Jurkat, Clone E6-1 (cell line): Measurements from ENCODE around the gene RYK.
"Not testable (repeated sequence)": the region's sequence is repeated elsewhere in the genome, so short reads cannot be mapped to it uniquely, and the experiment has no call there.

ENCODE experiments used
- DNase-seq: peaks from one replicate; pipeline ENCODE4 v3.0.0-alpha.2; 2011; ENCODE audit warnings: low read depth, low spot score
- H3K4me3 ChIP-seq: 2 replicates; pipeline ENCODE4 v1.5.1; 2011; ENCODE audit warnings: mild to moderate bottlenecking, low read length, control low read depth, moderate library complexity

RYK gene

GRCh38 chr3:134229038-134229437 lies 21.6 kb downstream of the RYK start:
- H3K4me3 ChIP-seq: no peak overlapping the region

DNA sequence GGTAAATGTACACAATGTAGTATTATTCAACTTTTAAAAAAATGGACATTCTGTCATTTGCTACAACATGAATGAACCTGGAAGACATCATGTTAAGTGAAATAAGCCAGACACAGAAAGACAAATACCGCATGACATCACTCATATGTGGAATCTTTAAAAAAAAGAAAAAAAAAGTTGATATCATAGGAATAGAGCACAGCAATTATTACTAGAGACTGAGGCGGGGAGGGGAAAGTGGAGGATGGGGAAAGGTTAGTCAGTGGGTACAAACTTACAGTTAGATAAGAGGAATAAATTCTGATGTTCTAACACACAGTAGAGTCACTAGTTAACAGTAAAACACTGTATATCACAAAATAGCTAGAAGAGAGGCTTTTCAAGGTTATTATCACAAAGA lies 22.2 kb downstream of the RYK start:
- no peak overlapping the region for H3K4me3 ChIP-seq
- DNase-seq: no peak

More at GRCh38 chr3:134229038-134229437, 21.6 kb downstream of the RYK start:
- no peak for DNase-seq

DNA sequence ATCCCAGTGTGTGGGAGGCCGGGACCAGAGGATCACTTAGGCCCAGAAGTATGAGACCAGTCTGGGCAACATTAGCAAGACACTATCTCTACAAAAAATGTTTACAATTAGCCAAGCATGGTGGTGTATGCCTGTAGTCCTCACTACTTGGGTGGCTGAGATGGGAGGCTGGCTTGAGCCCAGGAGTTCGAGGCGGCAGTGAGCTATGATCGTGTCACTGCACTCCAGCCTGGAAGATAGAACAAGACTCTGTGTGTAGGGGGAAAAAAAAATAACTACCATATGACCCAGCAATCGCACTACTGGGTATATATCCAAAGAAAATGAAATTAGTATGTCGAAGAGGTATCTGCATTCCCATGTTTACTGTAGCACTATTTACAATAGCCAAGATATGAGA lies 22.6 kb downstream of the RYK start:
- DNase-seq: no peak
- H3K4me3 ChIP-seq: no peak overlapping the region

GRCh38 chr3:134224796-134225156 lies 25.9 kb downstream of the RYK start:
- H3K4me3 ChIP-seq, DNase-seq: not testable (repeated sequence)

DNA sequence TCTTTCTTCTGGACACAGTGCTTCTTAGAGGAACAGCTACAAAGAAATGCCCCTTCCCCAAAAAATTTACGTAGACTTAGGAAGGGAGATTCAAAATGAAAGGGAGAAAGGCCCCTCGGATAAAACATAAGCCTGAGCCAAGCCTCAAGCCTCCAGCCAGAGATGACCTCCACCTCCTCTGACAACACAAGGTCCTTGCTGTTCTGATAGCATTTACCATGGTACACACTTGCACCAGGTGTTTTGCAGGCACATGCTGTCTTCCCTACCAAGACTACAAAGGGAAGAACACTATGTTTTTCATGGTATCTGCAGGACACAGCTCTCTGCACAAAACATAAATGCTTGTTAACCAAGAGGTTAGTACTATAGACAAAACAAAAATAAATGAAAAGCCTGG lies 27.8 kb downstream of the RYK start:
- H3K4me3 ChIP-seq: no peak overlapping the region
- no peak for DNase-seq

DNA sequence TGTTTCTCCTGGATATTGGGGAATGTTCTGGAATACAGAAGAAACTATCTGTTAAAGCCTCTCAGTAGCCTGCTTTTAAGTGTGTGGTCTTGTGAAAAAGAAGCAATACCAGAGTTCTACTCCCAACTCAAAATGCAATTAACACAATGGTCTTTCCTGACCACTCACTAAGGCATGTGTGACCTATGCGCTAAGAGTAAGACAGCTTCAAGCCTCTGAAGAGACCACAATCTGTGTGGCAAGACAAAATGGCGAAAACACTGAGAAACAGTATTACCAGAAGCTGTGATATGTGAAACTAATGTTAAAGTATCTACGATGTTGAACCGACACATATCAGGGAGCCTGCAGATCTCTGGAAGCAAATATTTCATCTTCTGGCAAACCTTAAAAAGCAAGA lies 33.8 kb downstream of the RYK start:
- no peak for DNase-seq
- H3K4me3 ChIP-seq: no peak overlapping the region

GRCh38 chr3:134216191-134216764 lies 34.4 kb downstream of the RYK start:
- no peak overlapping the region for H3K4me3 ChIP-seq
- no peak for DNase-seq

DNA sequence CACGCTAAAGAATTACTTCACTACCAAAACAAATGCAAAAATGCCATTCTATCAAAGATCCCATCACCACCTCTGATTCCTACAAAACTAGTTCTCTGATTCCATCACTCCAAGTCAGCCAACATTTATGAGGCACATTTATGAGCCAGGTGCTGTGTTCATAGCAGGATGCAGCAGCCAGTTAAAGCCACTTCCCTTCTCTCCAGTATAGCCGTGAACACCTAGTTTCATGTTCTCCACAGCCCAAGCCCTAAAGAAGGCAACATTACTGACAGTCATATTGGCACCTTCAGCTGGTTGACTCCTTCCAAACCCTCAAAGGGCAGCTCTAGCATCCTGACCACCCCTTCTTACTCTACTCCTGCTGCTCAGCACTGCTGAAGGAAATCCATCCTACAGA lies 36.4 kb downstream of the RYK start:
- DNase-seq: peak; percentile 28
- no peak overlapping the region for H3K4me3 ChIP-seq

GRCh38 chr3:134212967-134213665 lies 37.5 kb downstream of the RYK start:
- peak; percentile 64 for DNase-seq
- no peak overlapping the region for H3K4me3 ChIP-seq

- peak; percentile 50 for DNase-seq
These were observed 38.9 kb downstream of the RYK start for GRCh38 chr3:134211797-134212196.

DNA sequence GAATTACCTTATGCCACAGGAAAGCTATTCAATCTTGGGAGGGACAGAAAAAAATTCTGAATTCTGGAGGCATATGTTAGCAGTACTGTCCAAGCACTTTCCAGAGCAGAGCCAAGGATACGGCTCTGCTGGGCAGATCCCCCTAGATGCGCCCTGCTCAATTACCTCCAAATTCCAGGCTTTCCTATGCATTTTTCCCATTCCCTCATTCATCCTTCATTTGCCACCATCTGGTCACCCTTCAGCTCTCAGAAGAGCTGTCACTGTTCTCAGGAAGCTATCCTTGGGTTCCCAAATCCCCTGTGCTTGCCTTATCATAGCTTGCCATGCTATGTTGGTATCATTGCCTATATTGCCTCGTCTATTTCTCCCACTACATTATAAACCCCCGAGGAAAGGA lies 45.2 kb downstream of the RYK start:
- H3K4me3 ChIP-seq: no peak overlapping the region
- DNase-seq: no peak

More at GRCh38 chr3:134211797-134212196, 38.9 kb downstream of the RYK start:
- no peak overlapping the region for H3K4me3 ChIP-seq

- DNase-seq: no peak
- no peak overlapping the region for H3K4me3 ChIP-seq
These were observed 49.2 kb downstream of the RYK start for GRCh38 chr3:134201201-134202130.

- not testable (repeated sequence) for DNase-seq, H3K4me3 ChIP-seq
These were observed 50.8 kb downstream of the RYK start for GRCh38 chr3:134199880-134200279.

DNA sequence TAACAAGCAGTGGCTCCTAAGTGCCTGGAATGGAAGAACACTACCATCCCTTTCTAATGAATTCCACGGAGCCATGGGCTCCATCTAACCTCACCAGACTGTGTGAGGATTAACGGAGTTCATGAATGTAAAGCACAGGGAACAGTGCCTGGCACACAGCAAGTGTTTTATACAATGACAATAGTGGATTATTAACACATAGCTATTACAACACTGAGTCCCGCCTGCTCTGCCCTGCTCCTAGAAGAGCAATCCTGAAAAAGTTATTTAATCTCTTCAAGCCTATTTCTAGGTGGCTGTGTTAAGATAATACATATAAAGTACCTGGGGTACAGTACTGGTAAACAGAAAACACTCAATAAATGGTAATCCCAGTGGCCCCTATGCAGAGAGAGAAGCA lies 51.4 kb downstream of the RYK start:
- H3K4me3 ChIP-seq: no peak overlapping the region

DNA sequence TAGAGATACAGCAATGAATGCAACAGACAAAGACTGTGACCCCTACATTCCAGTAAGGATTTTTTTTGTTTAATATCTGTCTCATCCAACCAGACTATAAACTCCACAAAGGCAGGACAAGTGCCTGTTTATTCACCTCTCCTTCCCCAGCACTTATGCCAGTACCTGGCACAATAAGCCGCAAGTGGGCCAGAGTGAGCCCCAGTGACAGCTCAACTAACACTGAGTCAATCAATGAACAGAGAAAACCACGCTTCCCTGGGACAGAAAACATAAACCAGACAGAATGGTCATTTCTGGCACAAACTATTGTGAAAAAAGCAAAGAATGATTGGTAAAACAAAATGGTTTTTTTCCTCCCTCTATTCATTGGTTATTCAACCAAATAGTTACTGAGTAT lies 52.2 kb downstream of the RYK start:
- no peak overlapping the region for H3K4me3 ChIP-seq
- no peak for DNase-seq

More for the DNA sequence above, 51.4 kb downstream of the RYK start:
- no peak for DNase-seq

GRCh38 chr3:134197681-134198261 lies 52.9 kb downstream of the RYK start:
- H3K4me3 ChIP-seq: no peak overlapping the region
- peak; percentile 62 for DNase-seq

DNA sequence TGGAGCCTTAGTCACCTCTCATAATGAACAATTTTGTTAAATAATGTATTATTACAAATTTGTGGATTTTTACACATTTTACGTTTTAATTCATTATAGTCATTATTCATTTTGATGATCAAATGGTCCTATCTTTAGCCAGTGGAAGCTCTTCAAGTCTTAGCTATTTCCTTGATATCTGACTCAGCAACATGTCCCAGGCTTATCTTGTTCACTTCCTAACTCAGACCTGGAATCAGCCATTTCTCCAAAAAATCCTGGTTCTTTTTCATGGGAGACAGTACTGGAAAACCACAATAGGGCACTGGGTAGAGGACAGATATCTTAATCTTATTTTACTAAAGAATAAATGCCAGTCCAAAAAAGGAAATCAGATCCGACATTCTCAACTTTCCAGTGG lies 56.4 kb downstream of the RYK start:
- no peak overlapping the region for H3K4me3 ChIP-seq
- no peak for DNase-seq

DNA sequence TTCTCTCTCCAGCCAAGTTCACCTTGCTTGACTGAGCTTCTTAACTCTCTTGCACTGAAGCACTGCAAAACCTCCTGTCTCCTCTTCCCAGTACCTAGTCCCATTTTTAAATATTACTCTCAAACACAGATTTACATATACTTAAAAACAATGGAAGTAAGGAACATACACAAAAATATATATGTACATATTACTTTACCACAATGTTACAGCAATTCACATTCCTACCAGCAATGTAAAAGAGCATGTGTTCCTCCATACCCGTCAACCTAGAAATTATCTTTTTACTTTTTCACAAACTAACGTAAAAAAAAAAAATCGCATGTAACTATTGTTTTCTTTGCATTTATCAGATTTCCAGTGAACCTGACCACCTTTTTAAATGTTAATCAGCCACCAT lies 60.4 kb downstream of the RYK start:
- H3K4me3 ChIP-seq: no peak overlapping the region
- no peak for DNase-seq

DNA sequence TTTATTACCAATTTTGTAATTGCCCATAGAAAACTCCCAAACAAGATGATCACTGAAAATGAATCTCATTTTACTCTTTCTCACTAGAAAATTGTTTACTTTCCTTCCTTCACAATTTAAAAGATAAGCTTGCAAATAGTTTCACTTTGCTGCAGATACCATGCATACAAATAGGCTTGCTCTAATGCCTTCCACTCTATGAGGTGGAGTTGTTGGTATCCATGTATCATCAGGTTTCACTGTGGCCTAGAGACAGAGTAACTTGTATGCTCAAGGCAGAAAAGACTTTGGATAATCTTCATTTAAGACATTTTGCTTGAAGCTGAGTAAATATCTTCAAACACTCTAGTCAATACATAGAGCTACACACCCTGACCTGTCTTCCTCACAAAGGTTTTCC lies 60.8 kb downstream of the RYK start:
- H3K4me3 ChIP-seq: no peak overlapping the region

GRCh38 chr3:134186391-134186790 lies 64.3 kb downstream of the RYK start:
- no peak for DNase-seq
- H3K4me3 ChIP-seq: no peak overlapping the region

More for the DNA sequence above, 60.8 kb downstream of the RYK start:
- DNase-seq: no peak
